ENCODE measurements around the gene UBAP2.
"Not testable (repeated sequence)": the region's sequence is repeated elsewhere in the genome, so short reads cannot be mapped to it uniquely, and the experiment has no call there.

The UBAP2 gene

DNA sequence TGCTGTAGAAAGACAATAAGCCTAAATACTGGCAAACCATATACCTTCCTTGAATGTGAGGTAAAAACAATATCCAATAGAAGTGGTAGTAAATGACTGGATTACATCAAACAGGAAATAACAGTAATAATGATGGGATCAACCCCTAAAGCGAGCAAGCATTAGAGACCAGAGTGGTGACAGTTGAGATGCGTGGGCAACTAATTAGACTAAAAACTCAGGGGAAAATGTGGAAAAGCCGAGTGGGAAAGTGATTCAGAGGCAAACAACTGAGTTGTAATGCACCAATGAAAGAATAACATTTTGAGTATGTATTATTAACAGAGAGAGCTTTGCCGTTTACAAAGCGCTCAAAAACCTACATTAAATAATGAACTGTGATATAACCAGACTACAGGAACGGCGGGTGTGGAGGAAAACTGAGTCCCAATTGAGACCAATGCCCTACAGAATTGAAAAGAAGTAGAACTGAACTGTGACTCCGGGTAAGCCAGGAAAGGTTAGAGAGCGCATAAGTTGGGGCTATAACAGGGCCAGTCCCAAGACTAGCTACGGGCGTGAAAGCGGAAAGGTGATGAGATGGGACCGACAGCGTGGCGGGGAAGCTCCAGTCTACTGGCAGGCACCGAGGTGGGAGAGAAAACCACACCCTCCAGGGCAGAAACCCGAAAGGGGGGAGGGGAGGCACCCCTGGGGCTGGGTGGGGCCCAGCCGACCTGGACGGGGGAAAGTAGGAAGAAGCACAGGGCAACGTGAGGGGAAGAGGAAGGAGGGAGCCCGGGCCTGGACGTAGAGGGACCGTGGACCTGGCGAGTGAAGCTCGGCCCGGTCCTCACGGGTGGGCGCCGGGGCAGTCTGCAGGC lies 592 bp downstream of the UBAP2 start:
- no peak for DNase-seq

DNA sequence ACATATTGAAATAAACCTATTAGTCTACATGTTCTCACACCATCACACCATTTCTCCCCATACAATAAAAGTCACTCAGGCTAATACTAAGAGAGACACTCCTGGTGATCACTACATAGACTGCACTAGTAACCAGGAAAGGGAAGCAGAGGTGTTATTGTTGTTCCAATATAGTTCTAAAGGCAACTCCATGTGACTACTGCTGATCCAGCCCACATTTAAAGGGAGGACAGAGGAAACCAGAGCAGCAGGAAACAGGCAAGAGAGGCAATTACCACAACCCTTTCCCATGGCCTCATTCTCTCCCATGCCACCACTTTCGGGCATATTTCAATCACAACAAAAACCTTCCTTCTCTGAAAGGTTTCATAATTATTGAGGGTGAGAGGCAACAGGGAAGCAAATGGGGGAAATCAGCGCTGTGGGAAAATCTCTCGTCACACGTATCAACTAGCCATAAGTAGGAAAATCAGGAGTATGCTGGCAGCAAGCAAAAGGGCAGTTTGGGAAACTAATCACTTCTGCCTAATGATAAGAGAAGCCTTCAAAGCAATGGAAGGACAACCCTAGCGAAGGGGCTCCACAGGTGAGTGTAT lies 1.8 kb downstream of the UBAP2 start:
- no peak for DNase-seq

DNA sequence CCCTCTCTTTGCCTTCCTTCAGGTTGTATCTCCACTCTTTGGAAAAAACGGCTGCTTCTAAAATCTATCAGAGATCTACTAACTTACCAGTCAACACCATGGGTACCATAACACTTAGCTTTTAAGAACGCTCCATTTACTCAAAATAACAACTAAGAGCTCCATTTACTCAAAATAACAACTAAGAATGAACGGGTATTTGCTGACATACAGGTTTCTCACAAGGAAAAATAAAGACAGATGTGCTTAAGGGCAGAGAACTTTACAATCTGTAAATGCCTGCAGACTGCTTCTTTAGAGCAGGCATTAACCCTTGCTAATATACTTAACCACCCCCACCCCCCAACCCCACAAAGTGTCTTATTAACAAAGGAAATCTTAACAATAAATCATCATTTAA lies 2.8 kb downstream of the UBAP2 start:
- no peak for DNase-seq

DNA sequence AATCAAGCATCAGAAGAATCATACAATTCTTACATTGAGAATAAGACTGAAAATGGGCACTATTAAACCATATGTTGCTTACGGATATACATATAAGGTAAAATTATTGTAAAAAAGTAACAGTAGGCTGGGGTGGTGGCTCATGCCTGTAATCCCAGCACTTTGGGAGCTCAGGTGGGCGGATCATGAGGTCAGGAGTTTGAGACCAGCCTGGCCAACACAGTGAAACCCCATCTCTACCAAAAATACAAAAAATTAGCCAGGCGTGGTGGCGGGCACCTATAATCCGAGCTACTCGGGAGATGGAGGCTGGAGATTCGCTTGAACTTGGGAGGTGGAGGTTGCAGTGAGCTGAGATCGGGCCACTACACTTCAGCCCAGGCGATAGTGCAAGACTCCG lies 6.6 kb downstream of the UBAP2 start:
- DNase-seq, result not testable (repeated sequence)

DNA sequence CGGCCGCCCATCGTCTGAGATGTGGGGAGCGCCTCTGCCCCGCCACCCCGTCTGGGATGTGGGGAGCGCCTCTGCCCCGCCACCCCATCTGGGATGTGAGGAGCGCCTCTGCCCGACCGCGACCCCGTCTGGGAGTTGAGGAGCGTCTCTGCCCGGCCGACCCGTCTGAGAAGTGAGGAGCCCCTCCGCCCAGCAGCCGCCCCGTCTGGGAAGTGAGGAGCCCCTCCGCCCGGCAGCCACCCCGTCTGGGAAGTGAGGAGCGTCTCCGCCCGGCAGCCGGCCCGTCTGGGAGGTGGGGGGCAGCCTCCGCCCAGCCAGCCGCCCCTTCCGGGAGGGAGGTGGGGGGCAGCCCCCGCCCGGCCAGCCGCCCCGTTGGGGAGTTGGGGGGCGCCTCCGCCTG lies 9.8 kb downstream of the UBAP2 start:
- not testable (repeated sequence) for DNase-seq

DNA sequence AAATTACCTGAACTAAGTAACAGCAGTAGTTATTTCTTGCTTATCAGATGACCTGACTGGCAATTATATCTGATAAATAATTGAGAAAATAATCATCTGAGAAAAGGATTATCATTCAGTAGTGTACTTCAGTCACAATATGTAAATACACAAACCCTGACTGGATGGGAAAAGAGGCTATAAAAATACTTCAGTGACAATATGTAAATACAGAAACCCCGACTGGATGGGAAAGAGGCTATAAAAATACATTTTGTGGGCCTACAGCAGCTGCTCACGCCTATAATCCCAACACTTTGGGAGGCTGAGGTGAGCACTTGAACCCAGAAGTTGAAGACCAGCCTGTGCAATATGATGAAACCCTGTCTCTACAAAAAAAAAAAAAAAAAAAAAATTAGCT lies 11.1 kb downstream of the UBAP2 start:
- DNase-seq, result no peak

DNA sequence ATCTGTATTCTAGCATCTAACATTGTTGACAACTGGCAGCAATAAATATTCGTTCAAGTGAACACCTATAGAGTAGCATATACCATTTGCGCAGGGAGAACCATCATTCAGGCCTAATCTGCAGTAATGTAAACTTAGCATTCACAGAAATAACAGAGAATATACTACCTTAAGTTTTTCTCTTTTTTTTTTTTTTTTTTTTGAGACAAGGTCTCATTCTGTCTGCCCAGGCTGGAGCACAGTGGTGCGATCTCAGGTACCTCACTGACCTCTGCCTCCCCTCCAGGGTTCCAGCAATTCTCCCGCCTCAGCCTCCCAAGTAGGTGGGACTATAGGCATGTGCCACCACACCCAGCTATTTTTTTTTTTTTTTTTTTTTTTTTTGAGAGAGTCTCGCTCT lies 12.1 kb downstream of the UBAP2 start:
- DNase-seq, result no peak

DNA sequence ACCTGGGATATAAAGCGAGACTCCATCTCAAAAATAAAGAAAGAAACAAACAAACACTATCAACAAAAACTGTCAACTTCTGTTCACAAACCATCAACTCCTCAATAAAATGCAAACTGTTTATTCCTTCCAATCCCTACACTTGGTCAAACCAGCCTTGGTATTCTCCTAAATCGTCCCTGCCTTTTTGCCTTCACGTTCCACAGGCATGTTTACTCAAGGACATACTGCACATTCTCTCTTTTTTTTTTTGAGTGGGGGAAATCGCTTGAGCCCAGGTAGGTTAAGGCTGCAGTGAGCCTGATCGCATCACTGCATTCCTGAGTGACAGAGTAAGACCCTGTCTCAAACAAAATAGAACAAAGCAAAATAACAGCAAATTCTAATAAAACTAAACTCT lies 13.0 kb downstream of the UBAP2 start:
- no peak for DNase-seq

DNA sequence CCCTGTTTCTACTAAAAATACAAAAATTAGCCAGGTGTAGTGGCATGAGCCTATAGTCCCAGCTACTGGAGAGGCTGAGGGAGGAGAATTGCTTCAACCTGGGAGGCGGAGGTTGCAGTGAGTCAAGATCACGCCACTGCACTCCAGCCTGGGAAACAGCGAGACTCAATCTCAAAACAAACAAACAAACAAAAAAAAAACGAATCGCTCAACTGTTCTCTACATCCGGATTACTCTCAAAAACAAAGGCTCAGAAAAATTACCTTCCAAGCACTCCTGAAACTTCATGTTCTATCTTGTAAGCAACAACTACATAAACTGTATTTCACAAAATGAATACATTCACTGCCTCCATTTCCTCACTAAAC lies 14.0 kb downstream of the UBAP2 start:
- DNase-seq, result no peak

DNA sequence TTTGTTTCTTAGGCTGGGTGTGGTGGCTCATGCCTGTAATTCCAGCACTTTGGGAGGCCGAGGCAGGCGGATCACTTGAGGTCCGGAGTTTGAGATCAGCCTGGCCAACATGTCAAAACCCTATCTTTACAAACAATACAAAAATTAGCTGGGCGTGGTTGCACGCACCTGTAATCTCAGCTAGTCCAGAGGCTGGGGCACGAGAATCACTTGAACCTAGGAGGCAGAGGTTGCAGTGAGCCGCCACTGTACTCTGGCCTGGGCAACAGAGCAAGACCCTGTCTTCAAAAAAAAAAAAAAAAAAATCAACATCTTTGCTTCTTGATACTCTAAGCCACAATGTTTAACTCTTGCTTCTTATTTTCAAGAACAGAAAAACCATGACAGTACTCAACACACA lies 16.1 kb downstream of the UBAP2 start:
- no peak for DNase-seq

DNA sequence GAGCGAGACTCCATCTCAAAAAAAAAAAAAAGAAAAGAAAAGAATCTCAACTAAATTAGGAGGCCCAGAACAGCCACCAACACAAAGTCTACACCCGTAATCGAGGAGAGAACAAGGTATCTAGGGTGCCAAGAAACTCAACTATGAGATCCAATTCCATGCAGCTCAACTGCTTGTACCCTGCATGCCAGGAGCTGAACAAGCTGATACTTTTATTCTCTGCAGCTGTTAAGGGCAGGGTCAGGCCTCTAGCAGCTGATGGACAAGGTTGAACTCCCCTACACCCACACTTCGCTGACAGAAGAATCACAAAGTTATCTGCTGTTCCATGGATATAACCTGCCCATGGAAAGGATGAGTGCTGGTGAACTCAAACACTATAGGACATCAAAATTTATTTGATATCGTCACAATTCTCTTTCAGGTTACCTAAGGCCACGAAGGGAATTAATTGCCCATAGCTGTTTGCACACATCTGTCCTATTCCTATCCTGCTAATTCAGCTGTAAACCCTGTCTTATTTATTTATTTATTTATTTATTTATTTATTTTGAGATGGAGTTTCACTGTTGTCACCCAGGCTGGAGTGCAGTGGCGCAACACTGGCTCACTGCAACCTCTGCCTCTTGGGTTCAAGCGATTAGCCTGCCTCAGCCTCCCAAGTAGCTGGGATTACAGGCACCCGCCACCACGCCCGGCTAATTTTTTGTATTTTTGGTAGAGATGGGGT lies 20.7 kb downstream of the UBAP2 start:
- no peak for DNase-seq

DNA sequence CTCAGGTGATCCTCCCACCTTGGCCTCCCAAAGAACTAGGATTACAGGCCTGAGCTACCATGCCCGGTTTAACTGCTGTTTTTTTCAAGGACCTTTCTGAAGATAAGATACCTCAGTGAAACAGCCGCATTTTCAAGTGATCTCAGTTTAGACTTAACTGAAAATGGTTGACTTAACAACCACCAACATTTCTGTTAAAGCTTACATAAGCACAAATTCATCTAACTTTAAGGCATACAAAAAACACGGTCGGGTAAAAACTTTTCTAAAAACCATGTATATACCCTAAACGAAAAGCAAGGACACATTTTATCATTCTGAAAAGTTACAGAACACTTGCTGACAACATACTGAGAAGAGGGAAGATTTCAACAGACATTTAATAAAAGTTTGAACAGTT lies 22.9 kb downstream of the UBAP2 start:
- DNase-seq, result no peak

DNA sequence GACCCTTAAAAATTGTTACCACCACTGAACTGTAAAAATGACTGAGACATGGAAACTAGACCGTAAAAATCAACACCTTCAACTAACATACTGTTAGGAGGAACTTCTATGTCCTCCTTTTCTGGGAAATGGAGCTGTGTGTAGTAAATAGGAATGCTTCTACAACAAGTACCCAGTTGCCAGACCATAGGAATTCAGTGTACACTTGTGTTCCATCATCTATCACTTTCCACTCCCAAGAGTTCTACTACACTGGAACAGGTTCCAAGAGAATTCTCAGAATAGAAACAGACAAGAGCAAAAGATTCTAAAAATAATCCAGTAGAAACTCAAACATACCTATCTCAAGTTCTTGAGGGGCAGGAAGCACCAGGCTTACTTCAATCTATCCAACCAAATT lies 23.6 kb downstream of the UBAP2 start:
- DNase-seq, result no peak

DNA sequence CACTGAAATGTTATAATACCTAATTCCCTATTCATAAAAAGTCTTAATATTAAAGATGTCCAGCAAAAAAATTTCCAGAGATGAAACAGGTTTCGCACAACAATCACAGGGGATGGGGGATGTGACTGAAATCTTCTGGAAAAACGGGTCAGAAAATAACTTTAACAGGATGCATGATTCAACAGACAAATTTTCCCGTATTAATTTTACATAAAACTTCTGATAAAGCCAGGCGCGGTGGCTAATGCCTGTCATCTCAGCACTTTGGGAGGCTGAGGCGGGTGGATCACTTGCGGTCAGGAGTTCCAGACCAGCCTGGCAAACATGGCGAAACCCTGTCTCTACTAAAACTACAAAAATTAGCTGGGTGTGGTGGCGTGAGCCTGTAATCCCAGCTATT lies 24.2 kb downstream of the UBAP2 start:
- DNase-seq, result not testable (repeated sequence)

DNA sequence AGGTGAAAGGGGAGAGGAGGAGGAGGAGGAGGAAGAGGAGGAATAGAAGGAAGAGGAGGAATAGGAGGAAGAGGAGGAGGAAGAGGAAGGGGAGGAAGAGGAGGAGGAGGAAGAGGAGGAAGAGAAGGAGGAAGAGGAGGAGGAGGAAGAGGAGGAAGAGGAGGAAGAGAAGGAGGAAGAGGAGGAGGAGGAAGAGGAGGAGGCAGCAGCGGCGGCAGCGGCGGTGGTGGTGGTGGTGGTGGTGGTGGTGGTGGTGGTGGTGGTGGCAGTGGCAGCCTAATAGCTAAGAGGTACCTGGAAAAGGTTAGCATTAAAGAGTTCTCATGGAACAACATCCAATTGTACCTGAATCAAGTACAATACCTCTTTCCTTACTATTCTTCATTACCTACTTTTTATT lies 32.5 kb downstream of the UBAP2 start:
- DNase-seq, result no peak

DNA sequence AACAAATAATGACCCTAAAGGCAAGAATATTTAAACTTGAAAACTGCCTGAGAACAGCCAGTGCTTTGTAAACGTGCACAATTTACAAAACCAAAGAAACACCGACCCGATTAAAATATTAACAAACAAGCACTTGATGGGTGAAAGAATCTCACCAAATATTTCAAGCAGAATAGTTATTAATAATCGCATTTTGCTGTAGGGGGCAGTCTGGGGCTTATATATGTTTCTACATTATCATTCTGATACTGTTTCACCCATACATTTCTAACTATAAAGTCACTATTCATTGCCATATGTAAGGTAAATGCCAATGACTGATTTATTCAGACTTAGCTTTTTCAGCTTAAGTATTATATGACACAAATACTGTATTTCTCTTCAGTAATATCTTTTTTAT lies 37.7 kb downstream of the UBAP2 start:
- DNase-seq, result no peak

DNA sequence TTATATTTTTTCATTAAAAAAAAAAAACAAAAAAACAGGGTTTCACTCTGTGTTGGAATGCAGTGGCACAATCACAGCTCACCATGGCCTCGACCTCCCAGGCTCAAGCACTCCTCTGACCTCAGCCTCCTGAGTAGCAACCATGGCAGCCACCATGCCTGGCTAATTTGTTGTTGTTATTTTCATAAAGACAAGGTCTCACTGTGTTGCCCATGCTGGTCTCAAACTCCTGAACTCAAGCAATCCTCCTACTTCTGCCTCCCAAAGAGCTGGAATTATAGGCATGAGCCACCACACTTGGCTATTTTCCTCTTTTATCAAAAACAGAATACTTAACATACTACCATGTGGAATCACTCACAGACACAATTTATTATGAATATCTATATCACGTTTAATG lies 46.7 kb downstream of the UBAP2 start:
- no peak for DNase-seq

DNA sequence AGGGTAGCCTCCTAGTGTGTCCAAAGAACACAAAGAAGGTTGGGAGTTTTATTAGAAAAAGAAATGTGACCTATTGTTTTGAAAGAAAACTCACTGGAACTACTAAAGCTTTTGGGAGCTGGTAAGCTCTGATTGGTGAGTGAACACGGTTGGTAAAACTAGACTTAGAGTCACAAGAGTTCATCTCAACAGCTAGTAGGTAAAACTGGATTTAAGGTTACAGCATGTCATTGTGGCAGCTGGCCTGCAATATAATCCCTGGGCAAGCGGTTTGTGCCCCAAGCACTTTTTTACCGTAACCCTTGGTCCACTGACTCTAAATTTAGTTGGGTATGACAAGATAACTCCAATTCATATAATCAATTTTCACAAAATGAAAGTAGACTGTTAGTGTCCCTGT lies 47.4 kb downstream of the UBAP2 start:
- no peak for DNase-seq

DNA sequence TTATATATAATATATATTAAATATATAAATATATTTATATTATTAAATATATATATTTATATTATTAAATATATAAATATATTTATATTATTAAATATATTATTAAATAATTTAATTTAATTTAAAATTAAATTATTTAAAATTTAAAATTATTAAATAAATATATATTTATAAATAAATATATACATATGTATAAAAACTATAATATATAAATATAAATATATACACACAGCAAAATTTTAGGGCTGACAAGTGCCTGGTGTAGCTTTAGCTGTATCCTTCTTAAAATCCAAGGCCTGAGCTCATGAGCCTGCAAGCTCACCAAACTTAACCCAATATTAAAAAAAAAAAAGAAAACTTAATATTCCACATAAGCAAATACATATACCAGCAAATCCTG lies 53.2 kb downstream of the UBAP2 start:
- no peak for DNase-seq

DNA sequence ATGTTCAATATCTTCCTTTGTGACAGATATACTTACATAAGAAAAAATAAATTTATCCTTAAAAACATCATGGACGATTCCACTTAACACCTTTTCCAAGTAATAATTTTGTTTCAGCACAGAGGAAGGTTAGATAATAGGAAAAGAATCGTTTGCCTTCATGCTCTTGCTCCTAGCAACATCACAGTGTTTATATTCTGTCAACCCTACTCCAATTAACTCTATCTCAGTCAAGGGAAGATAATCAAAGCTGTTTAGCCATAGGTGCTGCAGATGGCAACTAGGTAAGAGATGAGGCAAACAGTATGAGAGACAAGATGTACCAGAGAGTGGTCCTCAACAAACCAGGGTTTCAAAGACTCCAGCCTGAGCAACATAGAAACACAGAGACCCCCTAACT lies 55.6 kb downstream of the UBAP2 start:
- DNase-seq, result no peak

DNA sequence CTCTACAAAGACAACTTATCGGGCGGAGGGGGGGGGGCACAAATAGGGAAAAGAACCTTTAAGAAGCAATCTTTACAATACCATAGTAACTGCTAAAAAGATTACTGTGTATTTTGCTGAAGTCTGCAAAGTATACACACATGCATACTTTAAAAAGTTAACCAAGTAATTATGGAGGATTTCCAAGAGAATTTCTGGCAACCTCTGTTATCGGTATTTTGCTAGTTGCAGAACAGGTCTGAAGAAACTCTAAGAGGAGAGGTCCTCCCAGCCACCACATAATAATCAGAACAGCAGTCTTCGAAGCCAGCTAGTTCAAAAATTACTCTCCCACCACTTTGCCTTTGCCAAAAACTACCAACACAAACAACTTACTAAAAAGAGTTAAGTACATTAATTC lies 56.1 kb downstream of the UBAP2 start:
- no peak for DNase-seq

DNA sequence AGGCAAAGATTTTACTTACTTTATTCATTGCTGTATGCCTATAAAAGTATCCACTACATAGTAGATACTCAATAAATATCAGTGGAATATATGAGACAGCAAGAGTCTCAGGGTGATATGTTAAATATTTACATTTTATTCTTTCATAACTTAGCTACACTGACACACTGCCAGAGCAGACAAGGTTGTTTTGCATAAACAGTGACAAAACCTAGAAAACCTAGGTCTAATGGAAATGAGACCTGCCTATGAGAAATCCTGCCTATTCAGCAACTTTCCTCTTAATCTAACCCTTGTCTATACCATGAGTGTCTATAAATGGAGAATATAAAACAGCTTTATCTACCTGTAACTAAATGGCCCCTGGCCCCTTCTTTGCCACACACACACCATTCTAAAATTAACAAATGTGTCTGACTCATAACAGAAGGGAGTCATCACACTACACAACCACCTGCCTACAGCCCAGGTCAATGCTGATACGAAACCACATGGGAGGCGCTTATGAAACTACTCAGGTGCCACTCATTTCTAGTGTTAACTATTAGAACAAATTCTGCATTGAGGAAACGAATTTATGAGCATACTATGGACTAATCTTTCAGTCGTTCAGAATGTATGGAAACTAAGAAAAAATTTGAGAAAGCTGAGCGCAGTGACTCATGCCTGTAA lies 60.3 kb downstream of the UBAP2 start:
- no peak for DNase-seq

DNA sequence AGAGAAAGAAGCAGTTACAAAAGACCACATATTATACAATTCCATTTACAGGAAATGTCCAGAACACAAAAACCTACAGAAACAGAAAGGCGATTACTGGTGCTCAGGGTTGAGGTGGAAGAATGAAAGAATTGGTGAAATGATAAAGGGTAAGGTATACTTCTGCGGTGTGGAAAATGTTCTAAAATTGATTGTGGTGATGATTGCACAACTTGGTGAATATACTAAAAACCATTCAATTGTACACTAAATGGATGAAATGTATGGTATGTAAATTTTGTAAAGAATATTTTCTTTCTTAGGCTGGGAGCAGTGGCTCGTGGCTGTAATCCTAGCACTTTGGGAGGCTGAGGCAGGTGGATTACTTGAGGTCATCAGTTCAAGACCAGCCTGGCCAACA lies 72.3 kb downstream of the UBAP2 start:
- no peak for DNase-seq

DNA sequence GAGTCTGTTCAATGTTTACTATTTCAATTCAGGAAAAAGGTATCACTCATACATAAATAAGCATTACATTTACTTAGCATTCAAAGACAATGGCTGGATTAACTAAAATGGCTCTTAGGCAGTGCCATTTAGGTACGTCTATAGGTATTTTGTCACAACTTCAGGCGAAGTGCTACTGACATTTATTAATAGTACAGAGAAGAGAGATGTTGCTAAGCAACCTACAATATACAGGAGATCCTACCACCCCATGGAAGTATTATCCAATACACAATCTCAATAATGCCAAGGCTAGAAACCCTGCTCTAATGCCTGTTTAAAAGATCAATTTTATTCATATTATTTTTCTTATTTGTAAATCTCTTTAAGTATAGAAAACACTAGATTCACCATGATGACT lies 76.0 kb downstream of the UBAP2 start:
- DNase-seq, result no peak

Data from NCI-H2227 treated with DMSO at 0.1 percent for 48 hours (cell line).